Keratinocyte (primary cell): Measurements from ENCODE around the gene RALGPS1. TPM values are rescaled to one million over a fixed set of nuclear protein-coding genes. Genes with fewer than 3 reads are reported as not detected.

Experiments used
- DNase-seq: peaks from one replicate; pipeline ENCODE4 v3.0.0-alpha.2; 2011; ENCODE audit warnings: low read depth, missing footprints, low spot score
- FAIRE-seq: peaks from 2 replicates; lab custom pipeline; 2011; peaks lifted over from hg19 to GRCh38; lab: Jason Lieb, UNC
- H2AFZ ChIP-seq: 2 replicates; pipeline ENCODE4 v1.6.0; 2012; ENCODE audit warnings: low read length, control low read depth, inconsistent platforms; ENCODE audit not compliant: control insufficient read depth
- H3K27ac ChIP-seq: 2 replicates; pipeline ENCODE4 v1.5.1; 2011; ENCODE audit warnings: low read length; ENCODE audit not compliant: control insufficient read depth, insufficient read depth
- H3K27me3 ChIP-seq: 3 replicates; pipeline ENCODE4 v1.6.0; 2011; ENCODE audit warnings: low read length; ENCODE audit not compliant: control insufficient read depth, insufficient read depth; ENCODE audit errors: extremely low read depth
- H3K36me3 ChIP-seq, 2 experiments: 2 replicates in 1 of 2; 3 replicates in 1 of 2; pipeline ENCODE4 v1.5.1; 2011; ENCODE audit warnings: low read length in 2 of 2, mild to moderate bottlenecking in 1 of 2; ENCODE audit not compliant: control insufficient read depth in 2 of 2, insufficient read depth in 2 of 2; ENCODE audit errors: extremely low read depth in 1 of 2
- H3K4me1 ChIP-seq: 3 replicates; pipeline ENCODE4 v1.5.1; 2011; ENCODE audit warnings: low read length; ENCODE audit not compliant: control insufficient read depth, insufficient read depth; ENCODE audit errors: extremely low read depth
- H3K4me2 ChIP-seq: 3 replicates; pipeline ENCODE4 v1.6.0; 2011; ENCODE audit warnings: low read depth, low read length; ENCODE audit not compliant: control insufficient read depth, insufficient read depth; ENCODE audit errors: extremely low read depth
- H3K4me3 ChIP-seq, 3 experiments: fragments of 200-600 bp in 1 of 3; sonication (generic) in 1 of 3; 2 replicates in 2 of 3; 3 replicates in 1 of 3; pipeline ENCODE4 v1.5.1; 2011 to 2016; ENCODE audit warnings: low read length in 3 of 3, mild to moderate bottlenecking in 3 of 3, control low read depth in 2 of 3, inconsistent platforms in 1 of 3, low read depth in 1 of 3, mixed read lengths in 1 of 3, mixed run types in 1 of 3, moderate library complexity in 1 of 3; ENCODE audit not compliant: control insufficient read depth in 2 of 3, insufficient read depth in 2 of 3; ENCODE audit errors: extremely low read depth in 1 of 3
- H3K79me2 ChIP-seq: 2 replicates; pipeline ENCODE4 v1.6.0; 2012; ENCODE audit warnings: low read length; ENCODE audit not compliant: control insufficient read depth, insufficient read depth
- H3K9ac ChIP-seq: 3 replicates; pipeline ENCODE4 v1.6.0; 2011; ENCODE audit warnings: low read length; ENCODE audit not compliant: control insufficient read depth, insufficient read depth; ENCODE audit errors: extremely low read depth
- H3K9me1 ChIP-seq: 3 replicates; pipeline ENCODE4 v1.6.0; 2011; ENCODE audit warnings: low read length; ENCODE audit not compliant: control insufficient read depth, insufficient read depth; ENCODE audit errors: extremely low read depth
- H3K9me3 ChIP-seq: 2 replicates; pipeline ENCODE4 v1.5.1; 2012; ENCODE audit warnings: low read depth, low read length; ENCODE audit not compliant: control insufficient read depth
- H4K20me1 ChIP-seq: 3 replicates; pipeline ENCODE4 v1.6.0; 2011; ENCODE audit warnings: low read length; ENCODE audit not compliant: control insufficient read depth, insufficient read depth; ENCODE audit errors: extremely low read depth
- CTCF ChIP-seq, 3 experiments: IDR thresholded peaks in 1 of 3; conservative IDR thresholded peaks in 1 of 3; optimal IDR thresholded peaks in 1 of 3; 2 replicates in 2 of 3; 3 replicates in 1 of 3; pipeline versions ENCODE3 to v1.5.1; 2011; ENCODE audit warnings: low read length in 3 of 3, mild to moderate bottlenecking in 3 of 3, moderate library complexity in 2 of 3, control low read depth in 1 of 3, inconsistent platforms in 1 of 3; ENCODE audit not compliant: insufficient read depth in 2 of 3; ENCODE audit errors: extremely low read depth in 1 of 3
- EZH2 ChIP-seq: IDR thresholded peaks from one replicate; pipeline ENCODE4 v1.6.1; 2012; ENCODE audit warnings: inconsistent platforms, mild to moderate bottlenecking, low read length, moderate library complexity
- dilution Hi-C: fragments of 300-500 bp; cut with MboI; formaldehyde crosslinking; loops from one replicate; pipeline ENCODE4 v1.7.0; 2020; ENCODE audit warnings: low sequenced_read_pairs; ENCODE audit not compliant: extremely low pct_ligation_motif_present
- polyA plus RNA-seq, 5 experiments: library from polyadenylated mRNA; depleted of rRNA in 3 of 5; stranded (reverse) in 3 of 5; stranded (forward) in 1 of 5; unstranded in 1 of 5; fragments of >200 nt; gene quantifications; 1 replicate in 1 of 5; 2 replicates in 3 of 5; 3 replicates in 1 of 5; pipeline versions ENCODE4 v1.2.1 to v1.2.3, GENCODE V29; 2011 to 2012; ENCODE audit warnings: missing spikeins in 2 of 5, low read depth in 1 of 5, low replicate concordance in 1 of 5

Gene RALGPS1
- polyA plus RNA-seq, 1 donor (not counting 4 experiments of a cell fraction or from before 2014, with no cell fraction given): 0.56 TPM

GRCh38 chr9:127076860-127077643 lies 162.5 kb downstream of the RALGPS1 start:
- DNase-seq: no peak
- dilution Hi-C loops: no loop called here
- Histone ChIP-seq H3K9me1 (no peaks in the 10 kb centered on the region), H3K4me3 (no peak overlapping the region), H3K9me3 (no peaks in the 10 kb centered on the region), H3K79me2 (no peaks in the 10 kb centered on the region), H3K27ac (no peak overlapping the region), H3K27me3 (no peaks in the 10 kb centered on the region), H3K36me3 (no peaks in the 10 kb centered on the region), H4K20me1 (no peaks in the 10 kb centered on the region), H2AFZ (no peak overlapping the region), H3K9ac (no peak overlapping the region), H3K4me2 (no peak overlapping the region), H3K4me1 (no peaks in the 10 kb centered on the region)
- TF ChIP-seq EZH2 (no peak), CTCF (optimal IDR thresholded peaks at IDR 0.05 in 1 of 3, IDR thresholded peaks at IDR 0.05 in 1 of 3, conservative IDR thresholded peaks at IDR 0.05 in 1 of 3; ENCODE audit: extremely low read depth in 1 of 3, insufficient read depth in 2 of 3, low read length in 3 of 3) (no peak)
- no peak for FAIRE-seq

DNA sequence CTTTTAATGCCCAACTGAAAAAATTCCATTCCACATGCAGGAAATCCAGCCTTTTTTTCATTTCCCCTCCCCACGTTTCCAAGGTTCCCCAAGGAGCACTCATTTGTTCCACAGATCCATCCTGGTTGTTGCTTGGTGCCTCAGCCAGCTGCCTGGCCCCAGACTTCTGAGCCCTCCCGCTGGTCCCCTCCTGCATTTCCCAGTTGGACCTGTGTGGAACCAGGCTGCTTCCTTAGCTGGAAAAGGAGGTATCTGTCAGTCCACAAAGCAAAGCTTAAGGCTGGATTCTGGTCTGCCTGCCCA lies 163.0 kb downstream of the RALGPS1 start:
- no peak for FAIRE-seq
- DNase-seq: no peak
- H4K20me1 ChIP-seq: no peaks in the 10 kb centered on the region
- H3K9me3 ChIP-seq: no peaks in the 10 kb centered on the region
- H3K36me3 ChIP-seq: no peaks in the 10 kb centered on the region
- no peaks in the 10 kb centered on the region for H3K4me1 ChIP-seq
- no peaks in the 10 kb centered on the region for H3K27me3 ChIP-seq
- no peak overlapping the region for H3K9ac ChIP-seq
- no peaks in the 10 kb centered on the region for H3K79me2 ChIP-seq
- no peak overlapping the region for H3K27ac ChIP-seq
- H2AFZ ChIP-seq: no peak overlapping the region
- dilution Hi-C loops: no loop called here
- H3K4me3 ChIP-seq: no peak overlapping the region
- no peak overlapping the region for H3K4me2 ChIP-seq
- no peaks in the 10 kb centered on the region for H3K9me1 ChIP-seq
- no peak for TF ChIP-seq CTCF (optimal IDR thresholded peaks at IDR 0.05 in 1 of 3, IDR thresholded peaks at IDR 0.05 in 1 of 3, conservative IDR thresholded peaks at IDR 0.05 in 1 of 3; ENCODE audit: extremely low read depth in 1 of 3, insufficient read depth in 2 of 3, low read length in 3 of 3)
- no peak for TF ChIP-seq EZH2
